ENCODE data around the gene CCDC188.

GRCh38 chr22:20128902-20129746 is 21.7 kb downstream of the CCDC188 start:
- TF ChIP-seq CTCF (IDR thresholded peaks at IDR 0.05) (no peak), ZNF121 (CRISPR knock-in tag; IDR thresholded peaks at IDR 0.05) (no peak), SMAD3 (CRISPR knock-in tag; IDR thresholded peaks at IDR 0.05; ENCODE audit: borderline replicate concordance) (no peak)
- TF ChIP-seq, protein P1, sequence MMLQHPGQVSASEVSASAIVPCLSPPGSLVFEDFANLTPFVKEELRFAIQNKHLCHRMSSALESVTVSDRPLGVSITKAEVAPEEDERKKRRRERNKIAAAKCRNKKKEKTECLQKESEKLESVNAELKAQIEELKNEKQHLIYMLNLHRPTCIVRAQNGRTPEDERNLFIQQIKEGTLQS (CRISPR knock-in tag; conservative IDR thresholded peaks at IDR 0.05), result no peak

Measured in WTC11 (cell line).